Measurements from ENCODE around the gene AMOT.

The AMOT gene

DNA sequence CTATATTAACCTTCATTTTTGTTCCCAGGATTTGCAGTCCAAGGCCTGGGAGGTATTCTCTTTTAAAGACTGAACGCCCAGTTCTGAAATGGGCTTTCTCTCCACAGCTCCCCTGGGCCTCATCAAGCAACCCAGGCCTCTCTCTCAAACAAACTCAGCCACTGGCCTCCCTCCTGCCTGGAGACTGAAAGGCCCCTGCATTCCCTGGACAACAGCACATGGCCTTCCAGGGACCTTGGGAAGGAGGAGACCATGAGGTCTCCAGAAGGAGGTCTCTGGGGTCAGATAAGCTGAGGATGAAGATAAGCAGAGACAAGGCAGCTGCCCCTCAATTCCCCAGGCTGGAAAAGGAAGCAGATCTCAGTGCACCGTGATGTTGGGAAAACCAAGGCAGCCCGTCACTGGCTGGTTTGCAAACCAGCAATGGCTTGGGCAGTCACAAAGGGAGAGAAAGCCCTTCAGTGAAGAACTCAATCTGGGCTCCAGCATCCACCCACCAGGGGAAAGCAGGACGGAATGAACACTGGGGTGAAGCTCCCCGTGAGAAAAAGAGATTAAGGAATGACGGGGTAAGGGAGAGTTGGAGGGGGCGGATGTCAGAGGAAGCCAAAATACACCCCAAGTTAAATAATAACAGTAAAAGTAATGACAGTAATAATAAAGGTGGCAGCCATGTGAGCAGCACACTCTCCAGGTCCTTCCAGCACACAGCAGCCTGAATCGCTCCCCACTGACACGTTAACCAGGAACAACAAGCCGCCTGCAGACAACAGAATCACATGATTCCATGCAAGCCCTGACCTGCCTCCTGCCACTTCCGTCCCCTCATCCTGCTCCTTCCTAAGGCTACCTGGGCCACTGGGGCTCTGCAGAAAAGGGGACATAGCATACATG lies 22.3 kb downstream of the AMOT start:
- no peaks in the 10 kb centered on the region for H3K9me3 ChIP-seq (ENCODE audit: control insufficient read depth, insufficient read depth, low read length)
- no peaks in the 10 kb centered on the region for H3K36me3 ChIP-seq (ENCODE audit: control insufficient read depth, insufficient read depth, low read length)
- no peak overlapping the region for H3K9ac ChIP-seq (ENCODE audit: low read depth, low read length)
- H3K27me3 ChIP-seq (ENCODE audit: control insufficient read depth, insufficient read depth, low read length): no peaks in the 10 kb centered on the region
- H3K4me1 ChIP-seq (ENCODE audit: control insufficient read depth, insufficient read depth, low read length): peaks cover 10% of the 10 kb centered on the region
- no peak overlapping the region for H3K4me3 ChIP-seq (ENCODE audit: low read depth, low read length)

DNA sequence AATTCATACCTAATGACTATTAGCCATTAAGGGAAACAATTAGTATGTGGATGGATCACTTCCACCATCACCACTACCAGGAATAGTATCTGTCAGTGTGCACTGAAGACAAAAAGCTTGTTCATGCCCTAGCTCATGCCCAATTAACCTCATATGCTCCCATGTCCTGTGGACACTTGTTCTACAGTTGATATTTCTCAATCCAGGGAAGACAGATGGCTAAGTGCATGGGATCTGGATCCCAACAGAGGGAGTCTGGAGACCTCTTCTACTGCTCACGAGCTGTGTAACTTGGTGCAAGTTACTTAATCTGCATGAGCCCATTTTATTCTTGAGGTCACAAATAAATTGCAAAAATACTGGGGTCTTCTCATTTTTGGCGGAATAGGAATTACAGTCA lies 23.7 kb downstream of the AMOT start:
- H3K27me3 ChIP-seq (ENCODE audit: control insufficient read depth, insufficient read depth, low read length): no peaks in the 10 kb centered on the region
- no peaks in the 10 kb centered on the region for H3K36me3 ChIP-seq (ENCODE audit: control insufficient read depth, insufficient read depth, low read length)
- H3K4me1 ChIP-seq (ENCODE audit: control insufficient read depth, insufficient read depth, low read length): peaks cover 10% of the 10 kb centered on the region
- no peaks in the 10 kb centered on the region for H3K9me3 ChIP-seq (ENCODE audit: control insufficient read depth, insufficient read depth, low read length)
- H3K4me3 ChIP-seq (ENCODE audit: low read depth, low read length): no peak overlapping the region
- H3K9ac ChIP-seq (ENCODE audit: low read depth, low read length): no peak overlapping the region

- H3K4me1 ChIP-seq (ENCODE audit: control insufficient read depth, insufficient read depth, low read length): peaks cover 10% of the 10 kb centered on the region
- H3K27me3 ChIP-seq (ENCODE audit: control insufficient read depth, insufficient read depth, low read length): no peaks in the 10 kb centered on the region
- H3K36me3 ChIP-seq (ENCODE audit: control insufficient read depth, insufficient read depth, low read length): no peaks in the 10 kb centered on the region
- no peak overlapping the region for H3K4me3 ChIP-seq (ENCODE audit: low read depth, low read length)
- H3K9ac ChIP-seq (ENCODE audit: low read depth, low read length): no peak overlapping the region
- H3K9me3 ChIP-seq (ENCODE audit: control insufficient read depth, insufficient read depth, low read length): no peaks in the 10 kb centered on the region
These were observed 26.1 kb downstream of the AMOT start for GRCh38 chrX:112814496-112814895.

- Histone ChIP-seq H3K4me1 (ENCODE audit: control insufficient read depth, insufficient read depth, low read length) (peaks cover 15% of the 10 kb centered on the region), H3K9me3 (ENCODE audit: control insufficient read depth, insufficient read depth, low read length) (no peaks in the 10 kb centered on the region), H3K4me3 (ENCODE audit: low read depth, low read length) (no peak overlapping the region), H3K36me3 (ENCODE audit: control insufficient read depth, insufficient read depth, low read length) (no peaks in the 10 kb centered on the region), H3K27me3 (ENCODE audit: control insufficient read depth, insufficient read depth, low read length) (no peaks in the 10 kb centered on the region), H3K9ac (ENCODE audit: low read depth, low read length) (no peak overlapping the region)
These were observed 27.9 kb downstream of the AMOT start for GRCh38 chrX:112812741-112813140.

DNA sequence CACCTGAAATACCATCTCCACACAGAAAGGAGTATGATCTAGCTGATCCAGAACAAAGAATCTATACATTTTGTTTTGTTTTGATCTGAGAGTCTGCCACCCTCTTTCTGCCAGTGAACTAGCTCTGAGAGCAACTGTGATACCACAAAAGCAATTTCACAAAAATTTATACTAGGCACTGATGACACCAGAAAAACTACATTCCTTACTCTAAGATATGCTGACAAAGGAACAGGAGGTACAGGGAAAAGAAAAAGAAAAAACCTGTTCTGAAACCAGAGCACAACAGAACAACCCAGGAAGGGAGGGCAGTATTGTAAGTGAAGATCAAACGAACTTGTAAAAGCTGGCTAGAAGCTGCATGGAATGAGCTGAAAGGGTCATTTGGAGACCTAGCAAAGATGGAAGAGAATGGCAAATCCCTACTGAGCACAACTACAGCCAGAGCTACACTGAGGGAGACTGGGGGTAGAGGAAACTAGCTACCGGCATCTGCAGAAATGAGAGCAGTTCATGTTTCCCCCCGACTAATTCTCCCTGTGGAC lies 31.9 kb downstream of the AMOT start:
- Histone ChIP-seq H3K9ac (ENCODE audit: low read depth, low read length) (no peak overlapping the region), H3K9me3 (ENCODE audit: control insufficient read depth, insufficient read depth, low read length) (no peaks in the 10 kb centered on the region), H3K36me3 (ENCODE audit: control insufficient read depth, insufficient read depth, low read length) (no peaks in the 10 kb centered on the region)

GRCh38 chrX:112808007-112808406 lies 32.6 kb downstream of the AMOT start:
- no peak overlapping the region for H3K4me3 ChIP-seq (ENCODE audit: low read depth, low read length)
- no peak overlapping the region for H3K9ac ChIP-seq (ENCODE audit: low read depth, low read length)
- peaks cover 15% of the 10 kb centered on the region for H3K4me1 ChIP-seq (ENCODE audit: control insufficient read depth, insufficient read depth, low read length)
- H3K27me3 ChIP-seq (ENCODE audit: control insufficient read depth, insufficient read depth, low read length): no peaks in the 10 kb centered on the region
- H3K9me3 ChIP-seq (ENCODE audit: control insufficient read depth, insufficient read depth, low read length): no peaks in the 10 kb centered on the region
- no peaks in the 10 kb centered on the region for H3K36me3 ChIP-seq (ENCODE audit: control insufficient read depth, insufficient read depth, low read length)

More for the DNA sequence above, 31.9 kb downstream of the AMOT start:
- H3K4me3 ChIP-seq (ENCODE audit: low read depth, low read length): no peak overlapping the region
- peaks cover 15% of the 10 kb centered on the region for H3K4me1 ChIP-seq (ENCODE audit: control insufficient read depth, insufficient read depth, low read length)
- no peaks in the 10 kb centered on the region for H3K27me3 ChIP-seq (ENCODE audit: control insufficient read depth, insufficient read depth, low read length)

- Histone ChIP-seq H3K27me3 (ENCODE audit: control insufficient read depth, insufficient read depth, low read length) (no peaks in the 10 kb centered on the region), H3K9me3 (ENCODE audit: control insufficient read depth, insufficient read depth, low read length) (no peaks in the 10 kb centered on the region), H3K4me3 (ENCODE audit: low read depth, low read length) (no peak overlapping the region), H3K9ac (ENCODE audit: low read depth, low read length) (no peak overlapping the region), H3K36me3 (ENCODE audit: control insufficient read depth, insufficient read depth, low read length) (no peaks in the 10 kb centered on the region), H3K4me1 (ENCODE audit: control insufficient read depth, insufficient read depth, low read length) (peaks cover 7% of the 10 kb centered on the region)
These were observed 37.6 kb downstream of the AMOT start for GRCh38 chrX:112803060-112803459.

- Histone ChIP-seq H3K4me1 (ENCODE audit: control insufficient read depth, insufficient read depth, low read length) (peaks cover 2% of the 10 kb centered on the region), H3K9me3 (ENCODE audit: control insufficient read depth, insufficient read depth, low read length) (no peaks in the 10 kb centered on the region), H3K36me3 (ENCODE audit: control insufficient read depth, insufficient read depth, low read length) (no peaks in the 10 kb centered on the region), H3K27me3 (ENCODE audit: control insufficient read depth, insufficient read depth, low read length) (no peaks in the 10 kb centered on the region), H3K9ac (ENCODE audit: low read depth, low read length) (no peak overlapping the region), H3K4me3 (ENCODE audit: low read depth, low read length) (no peak overlapping the region)
These were observed 38.1 kb downstream of the AMOT start for GRCh38 chrX:112802541-112802940.

DNA sequence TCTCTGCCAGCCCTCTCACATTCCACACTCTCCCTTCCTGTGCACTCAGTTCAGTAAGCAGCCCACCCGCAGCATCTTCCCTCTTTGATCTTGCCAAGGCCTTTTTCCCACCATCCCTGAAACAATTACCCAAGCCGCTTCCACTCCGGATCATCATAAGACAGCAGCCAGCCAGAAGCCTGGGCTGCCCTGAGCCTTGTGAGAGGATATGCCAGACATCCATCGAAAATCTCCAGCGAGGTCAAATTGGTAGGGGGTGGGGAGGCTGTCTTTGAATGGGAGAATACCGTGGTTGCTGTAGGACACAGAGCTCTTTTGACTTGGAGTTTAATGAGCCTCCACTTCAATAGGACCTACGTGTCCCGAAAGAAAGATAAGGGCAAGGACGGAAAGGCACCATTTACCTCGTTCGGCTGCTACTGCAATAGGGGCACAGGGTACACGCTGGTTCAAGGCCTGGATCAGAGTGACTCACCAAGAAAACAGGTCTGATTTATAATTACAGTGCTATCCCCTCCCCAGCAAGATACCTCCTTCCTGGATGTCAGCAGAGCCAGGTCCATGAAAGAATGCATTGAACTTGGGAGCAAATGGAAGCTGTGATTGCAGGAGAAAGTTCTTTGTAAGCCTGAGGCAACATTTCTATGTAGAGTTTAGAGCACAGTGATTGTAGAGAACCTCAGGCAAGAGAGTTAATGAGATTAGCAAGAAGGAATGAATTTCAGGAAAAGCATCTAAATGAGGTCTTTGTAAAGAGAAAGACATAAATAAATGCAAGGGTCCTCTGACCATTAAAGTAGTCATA lies 39.5 kb downstream of the AMOT start:
- no peaks in the 10 kb centered on the region for H3K9me3 ChIP-seq (ENCODE audit: control insufficient read depth, insufficient read depth, low read length)
- H3K9ac ChIP-seq (ENCODE audit: low read depth, low read length): no peak overlapping the region
- no peaks in the 10 kb centered on the region for H3K27me3 ChIP-seq (ENCODE audit: control insufficient read depth, insufficient read depth, low read length)
- no peaks in the 10 kb centered on the region for H3K36me3 ChIP-seq (ENCODE audit: control insufficient read depth, insufficient read depth, low read length)
- H3K4me1 ChIP-seq (ENCODE audit: control insufficient read depth, insufficient read depth, low read length): peaks cover 2% of the 10 kb centered on the region
- no peak overlapping the region for H3K4me3 ChIP-seq (ENCODE audit: low read depth, low read length)

DNA sequence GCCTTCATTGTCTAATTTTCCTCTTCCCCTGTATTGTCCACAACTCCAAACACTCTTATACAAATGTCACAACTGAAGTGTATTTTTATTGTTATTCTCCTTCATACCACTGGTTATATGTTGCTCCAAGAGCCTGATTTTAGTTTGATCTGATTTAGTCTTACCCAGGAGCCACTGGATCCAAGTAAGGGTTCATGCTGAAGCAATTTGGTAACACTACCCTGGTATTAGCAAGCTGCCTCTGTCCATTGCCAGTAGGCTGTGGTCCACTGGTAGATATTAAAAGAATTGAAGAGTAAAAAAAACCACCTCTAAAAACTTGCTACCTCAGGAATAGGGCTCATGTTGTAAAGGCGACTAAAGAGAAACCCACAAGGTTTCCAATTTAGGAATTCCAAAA lies 41.2 kb downstream of the AMOT start:
- Histone ChIP-seq H3K4me1 (ENCODE audit: control insufficient read depth, insufficient read depth, low read length) (peaks cover 2% of the 10 kb centered on the region), H3K9ac (ENCODE audit: low read depth, low read length) (no peak overlapping the region), H3K9me3 (ENCODE audit: control insufficient read depth, insufficient read depth, low read length) (no peaks in the 10 kb centered on the region), H3K36me3 (ENCODE audit: control insufficient read depth, insufficient read depth, low read length) (no peaks in the 10 kb centered on the region), H3K4me3 (ENCODE audit: low read depth, low read length) (no peak overlapping the region), H3K27me3 (ENCODE audit: control insufficient read depth, insufficient read depth, low read length) (no peaks in the 10 kb centered on the region)

- H3K4me3 ChIP-seq (ENCODE audit: low read depth, low read length): no peak overlapping the region
- H3K36me3 ChIP-seq (ENCODE audit: control insufficient read depth, insufficient read depth, low read length): no peaks in the 10 kb centered on the region
- H3K9ac ChIP-seq (ENCODE audit: low read depth, low read length): no peak overlapping the region
- peaks cover 2% of the 10 kb centered on the region for H3K4me1 ChIP-seq (ENCODE audit: control insufficient read depth, insufficient read depth, low read length)
- H3K27me3 ChIP-seq (ENCODE audit: control insufficient read depth, insufficient read depth, low read length): no peaks in the 10 kb centered on the region
- H3K9me3 ChIP-seq (ENCODE audit: control insufficient read depth, insufficient read depth, low read length): no peaks in the 10 kb centered on the region
These were observed 41.9 kb downstream of the AMOT start for GRCh38 chrX:112798736-112799135.

Data from iPS-15b (cell line).